Adrenal gland (tissue), 12 donors: ENCODE results near the gene CALN1. TPM values are rescaled to one million over a fixed set of nuclear protein-coding genes. Genes with fewer than 3 reads are reported as not detected.

Experiments
- DNase-seq, 7 donors: peaks; one replicate each; pipeline ENCODE4 v3.0.0-alpha.2; 2019 to 2020
- H3K27ac ChIP-seq, 5 donors: fragments of 200-600 bp; sonication (generic) in 4 of 5; 1 replicate in 3 of 5; 2 replicates in 2 of 5; pipeline versions ENCODE4 v1.5.1 to v1.8.0; 2016 to 2020; ENCODE audit warnings: mild to moderate bottlenecking in 1 of 5
- H3K27me3 ChIP-seq: fragments of 200-600 bp; 2 replicates; pipeline ENCODE4 v1.8.0; 2021
- H3K36me3 ChIP-seq, 2 donors: fragments of 200-600 bp; replicated peaks in 1 of 2; 1 replicate in 1 of 2; 2 replicates in 1 of 2; pipeline versions ENCODE4 v1.5.1 to v1.8.0; 2018 to 2022
- H3K4me1 ChIP-seq, 2 donors: fragments of 200-600 bp; replicated peaks in 1 of 2; 1 replicate in 1 of 2; 2 replicates in 1 of 2; pipeline versions ENCODE4 v1.5.1 to v1.8.0; 2018 to 2021
- H3K4me3 ChIP-seq, 4 donors: fragments of 200-600 bp; sonication (generic) in 3 of 4; one replicate each; pipeline ENCODE4 v1.5.1; 2016 to 2018
- H3K9me3 ChIP-seq, 3 donors: fragments of 200-600 bp; sonication (generic) in 1 of 3; replicated peaks in 1 of 3; 1 replicate in 2 of 3; 2 replicates in 1 of 3; pipeline versions ENCODE4 v1.5.1 to v1.8.0; 2016 to 2021
- CTCF ChIP-seq, 6 experiments: fragments of 450-650 bp in 4 of 6; fragments of 200-600 bp in 2 of 6; sonication (generic) in 1 of 6; IDR thresholded peaks; 1 replicate in 5 of 6; 2 replicates in 1 of 6; pipeline versions ENCODE4 v1.5.1 to v1.8.0; 2016 to 2021; ENCODE audit warnings: antibody characterized with exemption in 6 of 6, mild to moderate bottlenecking in 2 of 6, moderate library complexity in 1 of 6
- POLR2A ChIP-seq, 2 donors: fragments of 450-650 bp; IDR thresholded peaks; one replicate each; pipeline ENCODE4 v1.6.1; 2017; ENCODE audit warnings: antibody characterized with exemption in 2 of 2, mild to moderate bottlenecking in 2 of 2, moderate library complexity in 1 of 2
- WGBS, 4 donors: extraction: QIAGEN DNeasy Blood & Tissue Kit in 2 of 4; methylation state at CpG; one replicate each; pipeline versions ENCODE4 v1.1.5 to v1.1.7; 2013 to 2017; 5-methylcytosine and 5-hydroxymethylcytosine counted together
- intact Hi-C, 2 donors: fragments of 100-400 bp; cut with DNase I; formaldehyde crosslinking; loops; one replicate each; pipeline versions ENCODE4 v1.14.1 to v1.15.0; 2022 to 2023
- polyA plus RNA-seq, 3 donors: library from polyadenylated mRNA; stranded (reverse); fragments of 200-250 nt in 2 of 3; fragments of 350-450 nt in 1 of 3; fragmentation: Illumina TruSeq in 1 of 3; extraction: RNeasy Lipid Tissue Mini Kit (QIAGEN cat#74804) in 1 of 3; gene quantifications; one replicate each; pipeline ENCODE4 v1.2.3, GENCODE V29; 2013 to 2014
- total RNA-seq, 9 donors: library from RNA; depleted of rRNA in 4 of 9; stranded (reverse); fragments of >200 nt in 4 of 9; fragments of 120-200 nt in 1 of 9; fragmentation: NEBNext Ultra II Directional in 1 of 9; extraction: Animal tissue kit (Norgen Biotek cat#: 25700) in 1 of 9; gene quantifications; one replicate each; pipeline versions ENCODE4 v1.1.0 to v1.2.4, GENCODE V29; 2013 to 2023
- donor health status: healthy with polysubstance abuse.
- donor health status: Bipolar disorder and iron deficiency.
- donor health status: DM: yes; HTN: yes; CAD: no.
- donor health status: DM: no; HTN: no; CAD: no.
- donor health status: DM: no; HTN: no; CAD: no.
- donor health status: DM: yes; HTN: yes; CAD: no.

Gene CALN1
- total and polyA plus RNA-seq, 12 donors, result 4.3 to 51.5 (median 15.2) TPM

- no peak for TF ChIP-seq CTCF (IDR thresholded peaks at IDR 0.05)
- TF ChIP-seq POLR2A (IDR thresholded peaks at IDR 0.05), result no peak
- 87 to 91% (median 90%) methylated on average over 6 to 8 of the region's 8 CpGs for WGBS, 4 donors
- no peak overlapping the region for H3K4me3 ChIP-seq
- no peaks in the 10 kb centered on the region for H3K36me3 ChIP-seq
- H3K27ac ChIP-seq, result no peak overlapping the region
- H3K4me1 ChIP-seq, result no peaks in the 10 kb centered on the region
- no peaks in the 10 kb centered on the region for H3K27me3 ChIP-seq
- H3K9me3 ChIP-seq, result no peaks in the 10 kb centered on the region
- no peak for DNase-seq
- intact Hi-C loops, result no loop called here
These were observed 222.0 kb downstream of the CALN1 start for GRCh38 chr7:72190146-72190545.

GRCh38 chr7:72187179-72187578 lies 225.0 kb downstream of the CALN1 start:
- no peak overlapping the region for H3K4me3 ChIP-seq
- intact Hi-C loops, result no loop called here

GRCh38 chr7:72183835-72184234 lies 228.3 kb downstream of the CALN1 start:
- Histone ChIP-seq H3K36me3 (no peaks in the 10 kb centered on the region), H3K4me1 (no peaks in the 10 kb centered on the region), H3K27me3 (no peaks in the 10 kb centered on the region), H3K4me3 (no peak overlapping the region), H3K9me3 (no peaks in the 10 kb centered on the region), H3K27ac (no peak overlapping the region)
- TF ChIP-seq CTCF (IDR thresholded peaks at IDR 0.05) (peak; percentile 14 to 44 (median 33)), POLR2A (IDR thresholded peaks at IDR 0.05) (no peak)
- DNase-seq, result peak in 2 of 7 donors; percentile 5 to 31
- intact Hi-C loops, result no loop called here
- WGBS, 4 donors, result 79 to 86% (median 82%) methylated on average over 9 of the region's 9 CpGs

More at GRCh38 chr7:72187179-72187578, 225.0 kb downstream of the CALN1 start:
- DNase-seq, result no peak
- Histone ChIP-seq H3K36me3 (no peaks in the 10 kb centered on the region), H3K9me3 (no peaks in the 10 kb centered on the region), H3K27me3 (no peaks in the 10 kb centered on the region), H3K27ac (no peak overlapping the region), H3K4me1 (no peaks in the 10 kb centered on the region)
- WGBS, 4 donors, result 88 to 95% (median 92%) methylated on average over 4 of the region's 4 CpGs
- TF ChIP-seq POLR2A (IDR thresholded peaks at IDR 0.05), result no peak
- TF ChIP-seq CTCF (IDR thresholded peaks at IDR 0.05), result no peak

GRCh38 chr7:72182036-72182435 lies 230.1 kb downstream of the CALN1 start:
- Histone ChIP-seq H3K4me1 (no peaks in the 10 kb centered on the region), H3K27ac (no peak overlapping the region), H3K27me3 (no peaks in the 10 kb centered on the region), H3K4me3 (no peak overlapping the region), H3K36me3 (no peaks in the 10 kb centered on the region), H3K9me3 (no peaks in the 10 kb centered on the region)
- intact Hi-C loops, result no loop called here
- no peak for DNase-seq
- WGBS, 4 donors, result 84 to 92% (median 89%) methylated on average over 4 of the region's 4 CpGs
- TF ChIP-seq POLR2A (IDR thresholded peaks at IDR 0.05) (no peak), CTCF (IDR thresholded peaks at IDR 0.05) (no peak)
